GM21447 (cell line): ENCODE data around the gene TTLL12.

Experiments
- ATAC-seq: cut with Tn5 transposase; IDR thresholded peaks from one replicate; pipeline ENCODE4 v1.9.1; 2021; ENCODE audit not compliant: unreplicated experiment

The TTLL12 gene

DNA sequence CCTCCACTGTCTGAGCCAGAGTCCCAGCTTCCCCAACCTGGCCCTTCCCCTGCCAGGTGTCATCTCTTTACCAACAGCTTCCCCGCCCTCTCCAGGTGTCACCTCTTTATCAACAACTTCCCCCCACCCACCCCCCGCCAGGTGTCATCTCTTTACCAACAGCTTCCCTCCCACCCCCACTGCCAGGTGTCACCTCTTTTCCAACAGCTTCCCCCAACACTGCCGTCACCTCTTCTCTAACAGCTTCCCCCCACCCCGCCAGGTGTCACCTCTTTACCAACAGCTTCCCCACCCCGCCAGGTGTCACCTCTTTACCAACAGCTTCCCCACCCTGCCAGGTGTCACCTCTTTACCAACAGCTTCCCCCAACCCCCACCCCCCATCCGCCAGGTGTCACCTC, 29.8 kb upstream of the TTLL12 start:
- ATAC-seq = no peak

DNA sequence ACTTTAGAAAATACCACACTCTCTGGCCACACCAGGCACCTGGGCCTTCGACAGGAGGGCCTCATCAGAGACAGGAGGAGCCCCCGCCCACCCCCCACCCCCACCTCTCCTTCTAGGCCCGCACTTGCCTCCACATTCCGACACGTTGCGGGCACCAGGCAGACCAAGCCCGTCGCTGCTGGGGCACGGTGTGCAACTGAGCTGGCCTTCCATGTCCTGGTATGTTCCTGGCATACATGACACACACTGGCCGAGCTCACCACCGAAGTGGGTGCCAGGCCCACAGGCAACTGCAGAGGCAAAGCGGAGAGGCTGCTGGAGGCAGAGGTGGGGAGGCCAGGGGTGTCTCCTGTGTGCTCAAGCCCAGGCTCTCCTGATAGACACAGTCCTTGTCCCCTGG, 27.0 kb upstream of the TTLL12 start:
- no peak for ATAC-seq

DNA sequence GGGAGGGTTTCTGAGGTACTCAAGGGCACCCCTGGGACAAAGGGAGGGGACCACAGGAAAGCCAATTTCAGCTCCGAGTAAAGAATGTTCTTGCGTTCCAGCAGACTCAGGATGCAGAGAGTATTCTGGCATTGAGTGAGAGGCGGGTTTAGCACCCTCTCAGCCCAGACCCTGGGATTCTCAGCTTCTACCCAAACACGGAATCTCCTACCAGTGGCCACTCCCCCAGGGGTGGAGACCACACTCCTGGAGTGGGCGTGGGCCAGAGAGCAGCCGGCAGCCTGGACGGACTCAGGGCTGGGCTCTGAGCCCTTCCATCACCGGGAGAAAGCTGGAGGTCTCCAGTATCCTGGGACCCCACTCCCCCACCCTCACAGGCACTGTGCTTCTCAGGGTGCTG, 26.1 kb upstream of the TTLL12 start:
- no peak for ATAC-seq

DNA sequence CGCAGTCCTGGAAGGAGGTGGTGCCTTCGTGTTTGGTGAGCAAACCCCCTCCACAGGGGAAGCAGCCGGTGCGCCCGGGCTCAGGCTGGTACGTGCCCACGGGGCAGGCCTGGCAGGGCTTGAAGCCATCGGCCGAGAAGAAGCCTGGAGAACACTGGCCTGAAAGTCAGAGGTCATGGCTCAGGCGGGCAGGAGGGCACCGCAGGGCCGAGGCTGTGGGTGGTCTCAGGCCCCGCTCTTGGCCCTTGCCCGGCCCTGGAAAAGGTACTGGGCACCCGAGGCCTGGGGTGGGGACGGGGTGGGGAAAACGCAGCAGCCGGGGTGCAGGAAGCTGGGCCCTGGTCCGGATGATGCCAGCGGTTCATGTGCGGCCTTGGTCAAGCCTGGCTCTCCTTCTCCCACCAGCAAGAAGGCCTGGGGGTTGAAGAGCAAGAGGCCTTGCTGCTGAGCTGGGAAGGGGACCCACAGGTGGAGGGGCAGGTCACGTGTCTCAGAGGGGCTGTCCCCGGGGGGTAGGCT, 25.6 kb upstream of the TTLL12 start:
- no peak for ATAC-seq

DNA sequence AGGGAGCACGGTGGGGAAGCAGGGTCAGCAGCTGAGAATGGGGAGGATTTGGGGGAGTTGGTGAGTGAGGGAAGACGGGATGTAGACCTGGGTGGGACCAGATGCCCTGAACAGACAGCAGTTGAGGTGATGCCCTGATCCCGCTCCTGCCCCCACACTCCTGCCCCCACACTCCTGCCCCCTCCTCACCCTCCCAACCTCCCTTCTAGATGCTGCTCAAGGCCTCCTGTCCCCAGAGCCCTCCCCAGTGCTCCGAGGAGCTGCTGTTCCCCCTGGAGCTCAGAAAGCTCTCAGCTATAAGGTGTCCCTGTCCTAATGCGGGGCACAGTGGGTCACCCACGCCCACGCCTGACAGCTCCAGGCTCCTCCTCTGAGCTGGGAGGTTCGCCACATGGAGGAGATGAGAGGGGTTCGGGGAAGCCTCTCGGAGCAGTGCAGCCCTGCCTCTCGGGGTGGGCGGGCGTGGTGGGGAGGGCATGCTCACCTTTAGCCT, 25.1 kb upstream of the TTLL12 start:
- ATAC-seq = no peak

DNA sequence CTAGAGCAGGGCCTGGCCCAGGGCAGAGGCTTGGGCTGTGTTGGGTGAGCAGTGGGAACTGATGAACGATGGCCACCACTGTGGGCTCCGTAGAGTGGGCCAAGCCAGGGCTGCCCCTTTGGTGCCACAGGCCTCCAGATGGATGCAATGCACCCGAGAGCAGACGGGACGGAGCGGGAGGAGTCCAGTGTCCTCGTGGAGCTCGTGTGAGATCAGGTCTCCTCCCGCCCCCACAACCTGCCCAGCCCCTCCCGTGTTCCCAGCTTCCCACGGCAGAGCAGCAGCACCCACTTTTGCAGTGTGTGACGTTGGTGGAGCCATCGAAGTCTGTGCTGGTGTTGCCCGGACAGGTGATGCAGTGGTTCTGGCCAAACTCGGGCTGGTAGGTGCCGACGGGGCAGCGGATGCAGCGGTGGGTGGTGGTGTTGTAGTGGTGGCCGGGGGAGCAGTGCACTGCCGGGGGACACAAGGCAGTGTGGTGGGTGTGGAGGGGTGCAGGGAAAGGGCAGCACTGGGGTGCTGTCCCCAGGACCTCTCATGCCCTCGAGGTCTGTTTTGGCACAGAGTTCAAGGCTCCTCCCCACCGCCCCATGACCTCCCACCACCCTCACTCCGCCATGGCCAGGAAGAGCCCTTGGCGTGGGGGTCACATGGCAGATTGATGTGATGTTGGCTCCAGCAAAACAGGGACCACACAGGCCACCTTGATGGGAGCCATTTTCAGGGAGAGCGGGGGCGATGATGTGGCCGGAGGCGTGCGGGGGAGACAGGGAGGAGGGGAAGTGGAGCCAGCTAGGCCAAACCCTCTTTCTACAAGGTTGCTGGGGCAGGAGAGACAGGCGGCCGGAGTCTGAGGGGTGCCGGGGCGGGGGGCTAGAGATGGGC, 23.9 kb upstream of the TTLL12 start:
- ATAC-seq = no peak

DNA sequence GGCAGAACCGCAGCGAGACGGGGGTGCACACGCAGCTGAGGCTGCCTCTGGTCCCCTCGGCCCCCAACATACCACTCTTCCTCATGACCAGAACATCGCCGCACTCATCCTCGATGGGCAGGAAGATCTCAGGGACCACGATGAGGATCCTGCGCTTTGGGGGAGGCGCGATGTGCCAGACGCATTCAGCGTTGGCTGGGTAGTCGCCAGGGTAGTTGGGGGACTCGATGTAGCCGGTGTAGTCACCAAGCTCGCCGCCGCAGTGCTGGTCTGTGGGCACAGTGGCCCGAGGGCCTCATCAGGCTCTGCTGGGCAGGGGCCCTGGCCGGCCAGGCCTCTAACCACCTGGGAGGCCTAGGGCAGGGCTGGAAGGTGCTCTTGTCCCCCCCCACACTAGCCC, 23.0 kb upstream of the TTLL12 start:
- no peak for ATAC-seq

DNA sequence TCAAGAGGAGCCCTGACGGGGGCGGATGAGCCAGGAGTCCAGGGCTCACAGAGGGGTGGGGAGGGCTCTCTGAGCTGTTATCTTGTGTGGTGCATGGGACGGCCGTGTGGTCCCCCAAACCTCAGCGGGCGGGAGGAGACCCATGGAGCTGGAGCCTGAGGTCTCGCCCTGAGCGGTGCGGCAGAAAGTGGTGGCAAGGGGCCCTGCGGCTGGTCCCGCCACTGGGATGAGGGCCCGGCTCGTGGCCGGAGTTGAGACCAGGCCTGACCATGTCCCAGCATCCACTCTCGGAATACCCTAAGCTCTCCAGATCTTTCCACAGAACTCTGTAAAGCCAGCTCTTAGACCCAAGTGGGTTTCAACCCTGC, 22.6 kb upstream of the TTLL12 start:
- ATAC-seq = no peak

DNA sequence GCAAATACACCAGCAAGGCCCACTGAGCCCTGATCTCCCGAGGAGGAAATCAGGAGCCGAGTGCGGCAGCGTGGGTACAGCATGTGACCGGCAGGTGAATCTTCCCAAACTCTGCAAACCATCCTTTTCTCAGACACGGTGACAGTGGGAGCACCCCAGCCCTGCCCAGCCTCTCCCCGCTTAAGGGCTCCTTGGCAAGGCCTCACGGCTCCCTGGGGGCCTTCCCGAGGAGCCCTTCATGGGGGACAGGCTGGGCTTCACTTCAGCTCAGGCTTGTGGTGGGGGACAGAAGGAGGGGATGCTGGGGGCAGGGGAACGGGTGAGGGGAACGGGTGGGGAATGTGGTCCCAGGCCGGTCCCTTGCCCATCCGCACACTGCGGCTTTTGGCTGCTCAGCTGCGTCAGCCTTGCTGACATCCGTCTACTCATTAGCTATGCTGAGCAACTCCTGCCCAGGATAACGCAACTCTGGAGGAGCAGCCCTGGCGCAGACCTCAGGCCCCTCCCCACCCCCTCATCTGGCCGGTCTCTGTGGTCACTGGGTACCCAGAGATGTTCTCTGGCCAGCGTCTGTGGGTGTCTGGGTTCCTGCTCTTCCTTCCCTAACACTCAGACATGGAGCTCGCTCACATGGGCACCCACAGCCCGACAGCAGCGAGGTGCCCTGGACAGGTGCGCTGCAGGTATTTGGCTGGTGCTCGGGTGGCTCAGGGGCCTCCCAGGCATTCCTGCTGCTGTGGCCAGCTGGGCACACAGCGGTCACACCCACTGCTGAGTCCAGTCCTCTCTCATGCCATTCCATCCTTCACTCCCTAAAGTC, 22.0 kb upstream of the TTLL12 start:
- no peak for ATAC-seq

DNA sequence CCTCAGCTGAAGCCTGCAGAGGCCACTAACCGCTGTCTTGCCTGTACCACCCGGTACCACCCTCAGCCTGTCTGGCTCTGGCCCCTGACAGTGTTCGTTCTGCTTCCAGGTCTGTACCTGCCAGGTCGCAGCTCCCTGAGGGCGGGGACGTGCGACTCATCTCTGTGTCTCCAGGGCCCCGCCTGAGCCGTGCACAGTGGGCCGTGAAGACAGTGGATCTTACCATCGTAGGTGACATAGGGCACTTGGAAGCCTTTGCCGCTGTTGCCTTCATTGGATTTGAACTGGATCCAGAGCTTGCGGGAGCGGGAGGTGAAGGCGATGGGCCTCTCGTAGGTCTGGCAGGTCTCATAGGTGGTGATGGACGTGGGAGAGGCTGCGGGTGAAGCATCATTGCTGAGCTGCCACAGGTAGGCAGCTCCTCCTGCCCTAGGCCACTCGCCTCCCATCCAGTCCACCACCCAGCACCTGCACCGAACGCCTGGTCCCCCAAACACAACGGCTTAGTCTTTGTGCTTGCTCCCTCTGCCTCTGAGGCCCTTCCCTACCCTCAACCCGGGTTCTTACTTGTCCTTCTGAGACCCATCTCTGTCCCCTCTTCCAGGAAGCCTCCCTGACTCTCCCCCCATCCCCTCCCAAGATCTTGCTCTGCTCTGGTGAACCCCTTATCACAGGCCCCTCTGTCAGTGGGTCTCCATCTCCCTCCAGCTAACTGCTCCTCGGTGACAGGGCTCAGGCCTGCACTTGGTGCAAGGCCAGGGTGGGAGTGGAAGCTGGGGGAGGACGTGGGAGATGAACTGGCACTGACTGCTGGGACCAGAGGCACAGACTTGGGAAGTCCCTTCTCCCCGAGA, 21.1 kb upstream of the TTLL12 start:
- ATAC-seq = no peak

DNA sequence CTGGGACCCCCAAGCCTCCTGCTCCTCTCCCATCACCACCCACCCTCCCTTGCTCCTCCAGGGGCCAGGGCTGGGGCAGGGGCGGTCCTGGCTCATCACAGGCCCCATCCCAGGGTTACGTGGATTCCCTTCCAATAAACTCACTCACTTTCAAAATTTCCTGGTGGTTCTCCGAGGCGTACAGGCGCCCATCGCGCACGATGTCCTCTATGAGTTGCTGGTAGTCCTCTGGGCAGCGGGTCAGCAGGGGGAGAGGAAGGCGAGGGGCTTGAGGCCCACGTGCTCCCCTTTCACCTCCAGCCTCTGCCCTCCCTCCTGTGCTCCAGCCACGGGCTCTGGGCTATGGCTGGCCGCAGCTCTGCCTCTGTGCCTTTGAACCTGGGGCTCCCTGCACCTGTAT, 20.5 kb upstream of the TTLL12 start:
- no peak for ATAC-seq

DNA sequence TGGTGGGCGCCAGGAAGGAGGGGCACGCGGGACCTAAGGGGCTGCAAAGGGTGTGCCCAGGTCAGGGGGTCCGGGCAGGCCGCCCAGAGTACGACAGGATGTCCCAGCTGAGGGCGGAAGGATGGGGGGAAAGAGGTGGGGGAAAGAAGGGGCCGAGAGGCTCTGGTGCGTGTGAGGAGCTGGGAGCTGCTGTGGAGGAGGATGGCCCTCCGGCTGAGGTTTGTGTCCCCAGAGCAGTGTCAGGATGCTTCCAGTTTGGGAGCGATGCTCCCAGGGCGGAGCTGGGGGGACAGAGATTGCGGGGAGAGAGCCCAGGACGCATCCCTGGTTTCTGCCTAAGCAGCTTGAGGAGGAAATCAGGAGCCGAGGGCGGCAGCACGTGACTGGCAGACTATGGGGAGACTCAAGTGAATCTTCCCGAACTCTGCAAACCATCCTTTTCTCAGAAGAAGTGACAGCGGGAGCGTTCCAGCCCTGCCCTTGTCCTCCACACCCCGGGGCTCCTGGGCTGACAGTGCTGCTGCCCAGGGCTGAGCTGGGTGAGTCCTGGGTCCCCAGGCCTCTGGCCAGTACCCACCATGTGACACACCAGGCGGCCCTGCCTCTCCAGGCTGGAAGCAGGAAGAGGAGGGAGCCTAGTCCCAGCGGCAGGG, 19.7 kb upstream of the TTLL12 start:
- ATAC-seq = no peak

DNA sequence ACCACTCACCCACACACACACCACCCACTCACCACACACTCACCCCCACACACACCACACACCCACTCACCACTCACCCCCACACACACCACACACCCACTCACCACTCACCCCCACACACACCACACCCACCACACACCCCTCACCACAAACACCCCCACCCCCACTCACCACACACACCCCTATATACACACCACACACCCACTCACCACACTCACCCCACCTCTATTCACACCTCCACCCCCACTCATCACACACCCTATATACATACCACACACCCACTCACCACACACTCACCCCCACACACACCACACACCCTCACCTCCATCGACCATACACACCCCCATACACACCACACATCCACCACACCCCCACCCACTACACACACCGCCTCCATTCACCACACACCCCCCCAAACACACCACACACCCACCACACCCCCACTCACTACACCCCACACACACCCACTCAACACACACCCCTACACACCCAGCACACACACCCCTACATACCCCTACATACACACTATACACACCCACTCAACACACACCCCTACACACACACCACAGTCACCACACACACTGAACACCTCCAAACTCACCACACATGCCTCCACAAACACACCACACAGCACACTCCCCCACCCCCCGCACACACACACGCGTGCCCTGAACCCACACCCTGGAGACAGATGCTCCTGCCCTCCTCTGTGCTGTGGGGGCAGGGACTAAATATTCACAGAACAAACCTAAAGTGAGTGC, 19.0 kb upstream of the TTLL12 start:
- ATAC-seq = no peak

DNA sequence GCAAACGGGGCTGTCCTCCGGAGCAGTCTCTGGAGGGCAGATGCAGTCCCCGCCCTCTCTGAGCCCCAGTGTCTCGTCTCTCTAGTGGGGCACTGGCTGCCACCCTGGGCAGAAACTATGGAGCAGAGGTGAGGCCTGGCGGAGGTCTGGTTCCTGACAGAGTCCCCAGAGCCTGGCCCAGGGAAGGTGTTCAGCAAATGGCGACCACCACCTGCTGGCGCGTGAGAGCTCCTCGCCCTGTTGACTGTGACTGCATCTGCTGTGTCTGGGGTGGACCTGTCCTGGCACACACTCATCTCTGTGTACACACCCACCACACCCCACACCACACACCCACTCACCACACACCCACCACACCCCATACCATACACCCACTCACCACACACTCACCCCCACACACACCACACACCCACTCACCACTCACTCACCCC, 18.3 kb upstream of the TTLL12 start:
- no peak for ATAC-seq

DNA sequence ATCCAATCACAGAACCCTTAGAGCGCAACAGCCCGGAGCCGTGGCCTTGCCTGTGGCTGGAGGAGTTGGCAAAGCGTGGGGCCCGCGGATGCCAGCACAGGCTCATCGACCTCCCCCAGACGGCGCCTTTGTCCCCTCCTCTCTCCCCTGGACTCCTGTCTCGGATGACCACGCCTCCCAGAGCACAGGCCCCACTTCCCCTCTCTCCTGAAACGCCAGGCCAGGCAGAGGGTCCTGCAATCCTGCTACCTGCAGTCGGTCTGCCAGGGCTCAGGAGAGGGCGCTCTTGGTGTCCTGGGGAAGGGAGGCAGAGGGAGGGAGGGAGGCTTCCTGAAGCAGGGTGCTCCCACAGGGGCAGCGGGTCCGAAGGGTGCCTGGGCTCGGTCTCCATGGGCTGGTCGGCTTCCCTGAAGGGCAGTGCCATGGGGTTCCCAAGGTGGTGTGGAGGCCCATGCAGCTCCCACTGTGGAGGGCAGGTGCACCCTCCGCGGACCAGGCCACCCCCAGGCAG, 16.6 kb upstream of the TTLL12 start:
- no peak for ATAC-seq

DNA sequence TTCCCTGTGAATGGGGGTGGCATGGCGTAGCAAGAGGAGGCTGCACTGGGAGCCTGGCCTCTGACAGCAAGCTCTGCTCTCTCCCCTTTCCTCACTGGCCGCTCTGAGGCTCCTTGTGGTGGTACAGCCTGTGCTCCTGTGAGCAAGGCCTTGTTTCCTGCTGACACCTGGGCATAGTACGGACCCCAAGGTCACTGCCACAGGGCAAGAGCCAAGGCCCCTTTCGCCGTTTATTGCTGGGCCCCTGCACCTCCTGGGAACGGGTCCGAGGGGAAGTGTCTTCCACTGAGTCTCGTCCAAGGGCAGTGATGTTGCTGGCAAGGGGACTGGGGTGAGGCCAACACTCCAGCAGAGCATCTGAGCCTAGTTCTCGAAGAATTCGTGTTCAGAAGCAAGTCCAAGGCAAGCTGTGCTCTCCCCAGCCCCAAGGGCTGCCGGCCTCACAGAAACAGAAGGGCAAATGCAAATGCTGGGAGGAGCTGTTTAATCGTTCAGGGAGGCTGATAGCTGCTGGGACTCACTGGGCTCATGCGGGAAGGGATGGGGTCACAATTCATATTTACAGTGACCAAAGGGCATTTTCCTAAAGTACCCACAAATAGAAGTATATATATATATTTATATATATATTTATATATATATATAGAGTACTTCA, 15.9 kb upstream of the TTLL12 start:
- no peak for ATAC-seq

DNA sequence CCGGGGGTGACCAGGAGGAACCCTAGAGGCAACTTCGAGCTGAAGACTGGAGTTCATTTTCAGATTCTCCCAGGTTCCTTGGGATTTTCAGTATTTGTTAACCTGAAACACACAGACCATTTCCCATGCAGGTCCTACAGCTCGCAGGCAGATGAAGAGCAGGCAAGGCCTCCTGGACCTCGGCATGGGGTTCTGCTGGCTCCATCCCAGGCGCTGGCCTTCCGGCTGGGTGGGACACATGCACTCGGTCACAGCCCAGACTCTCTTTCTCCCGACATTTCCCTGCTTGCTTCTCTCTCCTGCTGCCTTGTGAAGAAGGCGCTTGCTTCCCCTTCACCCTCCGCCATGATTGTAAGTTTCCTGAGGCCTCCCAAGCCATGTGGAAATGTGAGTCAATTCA, 15.4 kb upstream of the TTLL12 start:
- no peak for ATAC-seq

DNA sequence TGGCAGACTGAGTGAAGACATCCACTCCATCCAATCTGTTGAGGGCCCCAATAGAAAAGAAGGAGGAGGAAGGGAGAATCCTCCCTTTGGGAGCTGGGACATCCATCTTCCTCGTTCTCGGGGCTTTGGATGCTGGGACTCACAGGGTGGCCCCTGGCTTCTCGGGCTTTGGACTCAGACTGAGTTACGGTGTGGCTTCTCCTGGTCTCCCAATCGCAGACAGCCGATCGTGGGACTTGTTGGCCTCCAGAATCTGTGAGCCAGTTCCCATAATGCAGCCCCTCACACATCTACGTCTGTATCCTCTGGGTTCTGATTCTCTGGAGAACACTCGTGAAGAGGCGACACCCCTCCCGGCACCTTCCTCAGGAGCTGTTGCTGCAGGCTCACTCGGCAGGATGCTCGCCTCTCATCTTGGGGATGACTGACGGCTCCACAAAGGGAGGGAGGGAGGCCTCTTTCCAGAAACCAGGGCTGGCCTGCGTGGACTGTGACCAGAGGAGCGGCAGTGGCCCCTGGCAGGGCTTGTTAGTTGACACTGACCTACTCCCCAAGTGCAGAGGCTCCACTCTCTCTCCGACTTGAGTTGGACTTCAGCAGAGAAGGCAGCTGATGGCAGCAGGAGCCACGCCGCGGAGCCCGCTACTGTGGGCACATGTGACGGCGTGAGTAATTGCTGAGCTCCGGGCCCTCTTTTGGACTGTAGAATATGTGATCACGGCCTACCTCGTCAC, 14.7 kb upstream of the TTLL12 start:
- ATAC-seq = no peak
